Parathyroid adenoma (tissue), 2 donors: Measurements from ENCODE around the gene NFIX.

Experiments
- H2AFZ ChIP-seq: fragments of 300-600 bp; sonication (generic); one replicate; pipeline ENCODE4 v1.7.0; 2017; ENCODE audit warnings: antibody characterized with exemption, mild to moderate bottlenecking
- H3K27ac ChIP-seq: fragments of 300-600 bp; sonication (generic); one replicate; pipeline ENCODE4 v1.7.0; 2017
- H3K27me3 ChIP-seq: fragments of 300-600 bp; sonication (generic); one replicate; pipeline ENCODE4 v1.7.0; 2017; ENCODE audit warnings: low read length; ENCODE audit not compliant: control insufficient read depth, insufficient read depth
- H3K36me3 ChIP-seq: fragments of 300-600 bp; sonication (generic); one replicate; pipeline ENCODE4 v1.7.0; 2017; ENCODE audit warnings: low read length; ENCODE audit not compliant: control insufficient read depth, insufficient read depth
- H3K4me1 ChIP-seq: fragments of 300-600 bp; sonication (generic); one replicate; pipeline ENCODE4 v1.7.0; 2017; ENCODE audit warnings: control low read depth
- H3K4me2 ChIP-seq: fragments of 300-600 bp; sonication (generic); one replicate; pipeline ENCODE4 v1.7.0; 2017; ENCODE audit warnings: low read length
- H3K4me3 ChIP-seq: fragments of 300-600 bp; sonication (generic); one replicate; pipeline ENCODE4 v1.7.0; 2017; ENCODE audit warnings: low read depth, low read length
- H3K79me2 ChIP-seq: fragments of 300-600 bp; sonication (generic); one replicate; pipeline ENCODE4 v1.7.0; 2017; ENCODE audit warnings: control low read depth
- H3K9ac ChIP-seq: fragments of 300-600 bp; sonication (generic); one replicate; pipeline ENCODE4 v1.7.0; 2017; ENCODE audit warnings: mild to moderate bottlenecking
- H3K9me3 ChIP-seq: fragments of 300-600 bp; sonication (generic); one replicate; pipeline ENCODE4 v1.7.0; 2017; ENCODE audit warnings: low read length; ENCODE audit not compliant: control insufficient read depth
- CTCF ChIP-seq: fragments of 300-600 bp; sonication (generic); IDR thresholded peaks from one replicate; pipeline ENCODE4 v1.7.0; 2017; ENCODE audit warnings: antibody characterized with exemption, mild to moderate bottlenecking
- donor health status: primary hyperparathyroidism.

Gene NFIX

DNA sequence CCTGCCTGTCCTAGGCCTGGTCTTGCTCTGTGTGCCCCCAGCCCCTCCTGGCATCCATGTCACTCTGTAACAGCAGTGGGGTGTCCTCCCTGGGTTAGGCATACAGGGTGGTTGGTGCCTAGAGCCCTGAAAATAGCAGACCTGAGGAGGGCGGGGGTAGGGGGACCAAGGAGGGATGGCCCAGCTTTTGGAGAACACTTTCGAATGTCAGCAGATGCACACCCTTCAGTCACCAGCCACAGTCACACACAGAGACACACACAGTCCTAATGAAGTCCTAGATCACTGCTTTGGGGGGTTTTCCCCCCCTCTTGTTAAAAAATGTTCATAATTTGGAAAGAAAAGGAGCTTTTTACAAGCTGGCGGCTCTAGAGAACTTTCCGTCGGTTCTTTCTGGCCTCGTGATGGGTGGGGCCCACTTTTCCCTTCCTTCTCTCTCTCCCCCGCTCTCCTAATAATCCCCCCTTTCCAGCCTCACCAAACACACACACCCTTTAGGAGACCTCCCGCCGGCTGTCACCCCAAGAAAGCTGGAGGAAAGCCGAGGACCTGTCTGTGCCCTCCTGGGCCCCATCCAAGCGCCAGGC, 59.4 kb downstream of the NFIX start:
- TF ChIP-seq CTCF, result no peak
- H3K9me3 ChIP-seq, result no peaks in the 10 kb centered on the region
- no peak overlapping the region for H3K9ac ChIP-seq
- H3K4me3 ChIP-seq, result no peak overlapping the region
- no peak overlapping the region for H2AFZ ChIP-seq
- H3K4me1 ChIP-seq, result peaks cover 8% of the 10 kb centered on the region
- H3K27me3 ChIP-seq, result no peaks in the 10 kb centered on the region
- H3K79me2 ChIP-seq, result no peaks in the 10 kb centered on the region
- H3K4me2 ChIP-seq, result no peak overlapping the region
- peak overlapping the region; percentile 63 for H3K27ac ChIP-seq
- H3K36me3 ChIP-seq, result no peaks in the 10 kb centered on the region

- no peak overlapping the region for H3K4me2 ChIP-seq
- H3K4me3 ChIP-seq, result no peak overlapping the region
- H2AFZ ChIP-seq, result no peak overlapping the region
- peaks cover 8% of the 10 kb centered on the region for H3K4me1 ChIP-seq
- H3K79me2 ChIP-seq, result no peaks in the 10 kb centered on the region
- no peaks in the 10 kb centered on the region for H3K36me3 ChIP-seq
- H3K27ac ChIP-seq, result peak overlapping the region; percentile 60
- no peaks in the 10 kb centered on the region for H3K27me3 ChIP-seq
- H3K9ac ChIP-seq, result no peak overlapping the region
- no peaks in the 10 kb centered on the region for H3K9me3 ChIP-seq
- no peak for TF ChIP-seq CTCF
These were observed 60.2 kb downstream of the NFIX start for GRCh38 chr19:13055213-13056051.

- no peak overlapping the region for H3K9ac ChIP-seq
- H3K4me3 ChIP-seq, result no peak overlapping the region
These were observed 60.9 kb downstream of the NFIX start for GRCh38 chr19:13056052-13056660.

GRCh38 chr19:13057147-13057572, 61.9 kb downstream of the NFIX start:
- no peak overlapping the region for H2AFZ ChIP-seq
- TF ChIP-seq CTCF, result no peak
- H3K79me2 ChIP-seq, result peaks cover 2% of the 10 kb centered on the region
- H3K4me3 ChIP-seq, result no peak overlapping the region
- no peak overlapping the region for H3K9ac ChIP-seq
- no peaks in the 10 kb centered on the region for H3K9me3 ChIP-seq
- no peaks in the 10 kb centered on the region for H3K36me3 ChIP-seq
- H3K4me2 ChIP-seq, result no peak overlapping the region
- no peaks in the 10 kb centered on the region for H3K4me1 ChIP-seq
- no peaks in the 10 kb centered on the region for H3K27me3 ChIP-seq
- H3K27ac ChIP-seq, result no peak overlapping the region

More at GRCh38 chr19:13056052-13056660, 60.9 kb downstream of the NFIX start:
- Histone ChIP-seq H3K36me3 (no peaks in the 10 kb centered on the region), H3K4me2 (no peak overlapping the region), H3K27me3 (no peaks in the 10 kb centered on the region), H3K79me2 (no peaks in the 10 kb centered on the region), H3K4me1 (peaks cover 4% of the 10 kb centered on the region), H2AFZ (no peak overlapping the region), H3K27ac (peak overlapping the region; percentile 60), H3K9me3 (no peaks in the 10 kb centered on the region)
- no peak for TF ChIP-seq CTCF
